NCI-H446 (cell line): ENCODE data around the gene MRPL54.
"Not testable (repeated sequence)": the region's sequence is repeated elsewhere in the genome, so short reads cannot be mapped to it uniquely, and the experiment has no call there.

Experiments
- DNase-seq, 2 experiments: peaks; one replicate each; lab custom pipeline; 2025; lab: John Stamatoyannopoulos, UW

The MRPL54 gene

DNA sequence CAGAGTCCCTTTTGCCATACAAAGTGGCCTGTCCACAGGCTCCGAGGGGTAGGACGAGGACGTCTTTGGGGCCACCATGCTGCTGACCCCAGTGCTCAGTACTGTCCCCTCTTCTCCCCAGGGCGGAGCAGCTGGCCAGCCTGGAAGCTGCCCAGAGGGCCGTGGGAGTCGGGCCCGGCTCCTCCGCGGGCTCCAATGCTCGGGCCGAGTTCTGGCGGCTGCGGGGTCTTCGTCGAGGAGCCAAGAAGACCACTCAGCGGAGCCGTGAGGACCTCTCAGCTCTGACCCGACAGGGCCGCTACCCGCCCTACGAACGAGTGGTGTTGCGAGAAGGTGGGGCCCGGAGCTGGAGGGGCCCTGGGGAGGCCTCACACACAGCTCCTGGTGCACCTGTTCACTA is 22.1 kb upstream of the MRPL54 start:
- DNase-seq, result no peak

GRCh38 chr19:3743486-3743885 is 19.0 kb upstream of the MRPL54 start:
- peak in 1 of 2 experiments; percentile 29 for DNase-seq

DNA sequence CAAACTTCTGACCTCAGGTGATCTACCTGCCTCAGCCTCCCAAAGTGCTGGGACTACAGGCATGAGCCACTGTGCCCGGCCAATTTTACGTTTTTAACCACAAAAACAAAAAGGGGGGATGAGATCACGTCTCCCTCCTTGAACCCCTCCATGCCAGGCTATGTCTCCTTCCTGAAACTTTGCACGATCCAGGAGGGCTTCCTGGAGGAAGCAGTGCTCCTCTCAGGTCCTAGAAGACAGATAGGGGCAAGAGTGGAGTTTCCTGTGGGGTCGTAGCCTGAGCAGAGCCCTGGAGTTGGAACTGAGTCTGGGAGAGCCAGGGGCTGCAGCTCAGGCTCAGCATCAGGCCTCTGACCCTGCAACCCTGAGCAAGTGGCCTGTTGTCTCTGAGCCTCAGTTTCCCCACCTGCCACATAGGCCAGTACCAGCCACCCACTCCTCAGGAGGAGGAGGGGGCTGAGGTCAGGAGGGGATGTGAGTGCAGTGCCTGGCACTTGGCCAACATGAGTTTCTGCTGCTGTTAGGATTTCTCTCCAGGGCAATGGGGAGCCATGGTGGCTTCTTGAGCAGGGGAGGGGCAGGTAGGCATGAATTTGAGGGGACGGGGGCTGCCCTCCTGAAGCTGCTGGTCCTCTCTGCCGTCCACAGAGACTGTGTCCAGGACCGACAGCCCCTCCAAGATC is 17.0 kb upstream of the MRPL54 start:
- DNase-seq, result no peak

DNA sequence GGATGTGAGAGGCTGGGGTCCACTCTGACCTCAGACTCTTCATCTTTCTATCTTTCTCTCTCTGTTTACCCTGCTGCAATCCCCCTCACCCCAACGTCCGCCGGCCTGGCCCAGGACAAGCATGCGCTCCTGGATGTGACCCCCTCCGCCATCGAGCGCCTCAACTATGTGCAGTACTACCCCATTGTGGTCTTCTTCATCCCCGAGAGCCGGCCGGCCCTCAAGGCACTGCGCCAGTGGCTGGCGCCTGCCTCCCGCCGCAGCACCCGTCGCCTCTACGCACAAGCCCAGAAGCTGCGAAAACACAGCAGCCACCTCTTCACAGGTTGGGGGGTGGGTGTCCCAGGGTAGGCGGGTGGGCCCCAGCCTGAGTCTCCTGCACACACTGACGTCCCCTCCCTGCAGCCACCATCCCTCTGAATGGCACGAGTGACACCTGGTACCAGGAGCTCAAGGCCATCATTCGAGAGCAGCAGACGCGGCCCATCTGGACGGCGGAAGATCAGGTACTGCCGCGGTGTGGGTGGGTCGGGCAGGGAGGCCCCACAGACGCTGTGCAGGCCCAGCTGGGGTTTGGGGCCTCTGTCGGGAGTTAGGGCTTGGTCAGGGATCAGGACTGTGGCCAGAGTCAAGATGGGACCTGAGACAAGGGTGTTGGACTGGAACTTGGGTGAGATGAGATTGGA is 16.0 kb upstream of the MRPL54 start:
- no peak for DNase-seq

DNA sequence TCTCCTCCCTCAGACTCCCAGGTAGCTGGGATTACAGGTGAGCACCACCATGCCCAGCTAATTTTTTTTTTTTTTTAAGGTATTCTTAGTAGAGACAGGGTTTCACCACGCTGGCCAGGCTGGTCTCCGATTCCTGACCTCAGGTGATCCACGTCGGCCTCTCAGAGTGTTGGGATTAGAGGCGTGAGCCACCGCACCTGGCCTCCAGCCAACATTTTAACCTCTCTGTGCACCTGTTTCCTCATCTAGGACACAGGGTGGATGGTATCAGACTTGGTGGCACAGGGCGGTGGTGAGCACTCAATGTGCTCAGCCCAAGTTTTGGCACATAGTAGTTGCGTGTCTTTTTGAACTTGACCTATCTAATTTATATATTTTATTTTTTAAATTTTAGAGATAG is 13.5 kb upstream of the MRPL54 start:
- DNase-seq, result no peak

DNA sequence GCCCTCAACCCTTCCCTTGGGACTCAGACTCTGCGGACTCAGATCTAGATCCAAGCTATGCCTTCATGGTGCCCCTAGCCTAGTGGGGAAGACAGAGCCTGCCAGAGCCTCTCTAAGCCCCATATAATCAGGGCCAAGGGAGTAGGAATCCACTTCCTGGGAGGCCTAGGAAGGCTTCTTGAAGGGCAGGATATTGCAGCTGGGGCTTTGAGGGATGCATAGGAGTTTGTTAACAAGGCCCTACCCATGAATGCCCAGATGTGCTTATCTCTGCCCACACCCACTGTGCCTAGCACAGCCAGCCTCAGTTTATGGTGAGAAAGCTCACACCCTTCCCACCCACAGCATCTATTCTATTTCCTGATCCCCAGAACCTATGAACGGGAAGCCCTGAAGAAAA is 12.3 kb upstream of the MRPL54 start:
- no peak for DNase-seq

DNA sequence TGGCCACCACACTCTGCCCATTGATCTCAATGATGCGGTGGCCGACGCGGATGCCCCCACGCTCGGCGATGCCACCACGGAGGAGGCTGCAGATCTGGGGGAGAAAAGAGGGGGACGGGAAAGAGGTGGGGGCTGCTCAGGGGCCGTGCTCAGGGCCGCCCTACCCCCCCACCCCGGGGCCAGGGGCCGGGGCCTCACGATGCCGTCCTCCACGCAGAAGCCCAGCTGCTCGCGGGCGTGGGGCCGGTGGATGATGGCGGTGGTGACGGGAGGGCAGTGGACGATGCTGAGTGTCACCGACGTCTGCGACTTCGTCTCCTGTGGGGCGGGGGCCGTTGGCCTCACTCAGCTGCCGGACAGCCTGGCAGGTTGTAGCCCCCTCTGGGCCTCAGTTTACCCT is 11.2 kb upstream of the MRPL54 start:
- no peak for DNase-seq

DNA sequence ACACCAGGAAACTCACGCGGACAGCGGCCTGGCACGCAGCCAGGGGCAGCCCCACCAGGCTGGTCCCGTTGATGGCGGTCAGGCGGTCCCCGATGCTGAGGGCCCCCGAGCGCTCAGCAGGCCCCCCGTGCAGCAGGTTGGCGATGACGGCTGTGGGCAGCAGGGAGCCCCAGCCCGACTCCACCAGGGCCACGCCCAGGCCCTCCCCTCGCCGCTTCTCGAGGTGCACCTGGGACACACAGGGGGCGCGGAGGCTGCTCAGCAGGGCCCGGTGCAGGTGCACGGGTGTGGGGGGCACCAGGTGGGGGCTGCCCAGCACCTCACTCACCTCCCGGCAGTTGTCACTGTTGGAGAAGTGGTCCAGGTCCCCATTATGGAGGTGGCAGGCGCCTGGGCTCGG is 10.0 kb upstream of the MRPL54 start:
- DNase-seq, result no peak

- DNase-seq, result no peak
Measured at GRCh38 chr19:3753631-3754410, 8.7 kb upstream of the MRPL54 start.

- not testable (repeated sequence) for DNase-seq
Measured at GRCh38 chr19:3757705-3758104, 4.8 kb upstream of the MRPL54 start.

GRCh38 chr19:3758297-3758696 is 4.2 kb upstream of the MRPL54 start:
- DNase-seq, result not testable (repeated sequence)

DNA sequence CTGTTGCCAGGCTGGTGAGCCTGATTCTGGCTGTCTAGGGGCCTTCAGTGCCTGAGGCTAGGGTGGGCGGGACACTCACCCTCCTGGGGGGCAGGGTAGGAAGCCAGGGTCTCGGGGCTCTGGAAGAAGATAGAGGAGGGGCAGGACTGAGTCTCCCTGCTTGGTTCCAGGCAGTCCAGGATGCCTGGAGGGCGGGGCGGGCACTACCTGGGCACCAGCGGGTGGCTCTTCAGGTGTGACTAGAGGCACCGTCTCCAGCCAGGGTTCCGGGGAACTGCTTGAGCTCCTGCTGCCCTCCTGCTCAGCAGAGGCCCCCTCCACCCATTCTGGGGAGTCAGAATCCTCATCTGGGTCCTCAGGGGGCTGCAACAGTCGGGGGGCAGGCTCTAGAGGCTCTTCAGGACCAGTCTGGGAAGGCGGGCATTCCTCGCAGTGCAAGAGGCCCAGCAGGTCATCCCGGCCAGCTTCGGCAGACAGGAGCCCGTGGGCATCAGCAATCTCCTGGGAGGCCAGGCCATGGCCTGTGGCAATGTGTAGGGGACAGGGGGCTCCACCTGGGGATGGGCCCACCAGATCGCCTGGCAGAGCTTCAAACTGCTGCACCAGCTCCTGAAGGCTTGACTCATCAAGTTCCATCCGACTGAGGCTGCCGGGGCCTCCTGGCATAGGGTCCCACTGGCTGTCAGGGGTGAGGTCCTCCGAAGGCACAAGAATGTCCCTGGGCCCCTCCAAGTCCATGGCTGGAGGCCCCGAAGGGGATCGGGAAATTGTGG is 2.8 kb upstream of the MRPL54 start:
- DNase-seq, result no peak

- DNase-seq, result peak in 1 of 2 experiments; percentile 31
Measured at GRCh38 chr19:3760871-3761361, 1.6 kb upstream of the MRPL54 start.

- peak; percentile 94 to 96 for DNase-seq
Measured at GRCh38 chr19:3761382-3762129, 926 bp upstream of the MRPL54 start, which contains the start of gene APBA3. APBA3 (minus strand) TSS chr19:3761692; CDS start chr19:3760264, 1,428 bp downstream.

DNA sequence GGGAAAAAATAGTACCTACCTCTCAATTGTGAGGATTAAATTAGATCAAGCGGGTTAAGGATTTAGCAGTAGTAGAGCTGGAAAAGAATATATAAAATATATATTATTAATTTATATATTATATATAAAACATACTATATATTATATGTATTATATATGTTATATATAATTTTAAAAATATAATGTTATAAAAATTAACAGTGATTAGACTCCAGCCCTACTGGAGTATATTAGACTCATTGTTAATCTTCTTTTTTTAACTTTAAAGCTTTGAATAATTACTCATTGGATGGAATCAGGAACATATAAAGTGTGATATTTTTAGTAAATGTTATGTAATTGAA is 380 bp upstream of the MRPL54 start:
- DNase-seq, result no peak

- DNase-seq, result no peak
Measured at GRCh38 chr19:3765121-3765520, 2.6 kb downstream of the MRPL54 start.

DNA sequence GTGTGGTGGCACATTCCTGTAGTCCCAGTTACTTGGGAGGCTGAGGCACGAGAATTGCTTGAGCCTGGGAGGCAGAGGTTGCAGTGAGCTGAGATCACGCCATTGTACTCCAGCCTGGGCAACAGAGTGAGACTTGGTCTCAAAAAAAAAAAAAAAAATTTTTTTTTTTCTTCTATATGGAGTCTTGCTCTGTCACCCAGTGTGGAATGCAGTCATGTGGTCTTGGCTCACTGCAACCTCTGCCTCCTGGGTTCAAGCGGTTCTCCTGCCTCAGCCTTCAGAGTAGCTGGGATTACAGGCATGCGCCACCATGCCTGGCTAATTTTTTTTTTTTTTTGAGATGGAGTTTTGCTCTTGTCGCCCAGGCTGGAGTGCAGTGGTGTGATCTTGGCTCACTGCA is 3.3 kb downstream of the MRPL54 start:
- not testable (repeated sequence) for DNase-seq

GRCh38 chr19:3766520-3766919 is 4.0 kb downstream of the MRPL54 start:
- DNase-seq, result no peak

DNA sequence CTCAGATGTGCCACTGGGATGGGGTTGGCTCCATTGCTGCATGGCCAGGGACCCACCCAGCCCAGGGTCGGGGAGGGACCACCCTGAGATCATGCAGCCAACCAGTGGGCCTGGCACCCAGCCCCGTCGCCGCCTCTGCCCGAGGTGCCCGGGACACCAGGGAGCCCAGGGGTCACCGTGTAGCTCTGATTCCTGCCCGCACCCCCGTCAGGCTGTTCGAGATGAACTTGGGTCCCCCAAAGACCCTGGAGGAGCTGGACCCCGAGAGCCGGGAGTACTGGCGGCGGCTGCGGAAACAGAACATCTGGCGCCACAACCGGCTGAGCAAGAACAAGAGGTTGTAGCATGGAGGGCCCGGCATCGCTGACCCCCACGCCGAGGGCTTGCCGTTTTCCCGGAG is 4.6 kb downstream of the MRPL54 start:
- DNase-seq, result no peak

DNA sequence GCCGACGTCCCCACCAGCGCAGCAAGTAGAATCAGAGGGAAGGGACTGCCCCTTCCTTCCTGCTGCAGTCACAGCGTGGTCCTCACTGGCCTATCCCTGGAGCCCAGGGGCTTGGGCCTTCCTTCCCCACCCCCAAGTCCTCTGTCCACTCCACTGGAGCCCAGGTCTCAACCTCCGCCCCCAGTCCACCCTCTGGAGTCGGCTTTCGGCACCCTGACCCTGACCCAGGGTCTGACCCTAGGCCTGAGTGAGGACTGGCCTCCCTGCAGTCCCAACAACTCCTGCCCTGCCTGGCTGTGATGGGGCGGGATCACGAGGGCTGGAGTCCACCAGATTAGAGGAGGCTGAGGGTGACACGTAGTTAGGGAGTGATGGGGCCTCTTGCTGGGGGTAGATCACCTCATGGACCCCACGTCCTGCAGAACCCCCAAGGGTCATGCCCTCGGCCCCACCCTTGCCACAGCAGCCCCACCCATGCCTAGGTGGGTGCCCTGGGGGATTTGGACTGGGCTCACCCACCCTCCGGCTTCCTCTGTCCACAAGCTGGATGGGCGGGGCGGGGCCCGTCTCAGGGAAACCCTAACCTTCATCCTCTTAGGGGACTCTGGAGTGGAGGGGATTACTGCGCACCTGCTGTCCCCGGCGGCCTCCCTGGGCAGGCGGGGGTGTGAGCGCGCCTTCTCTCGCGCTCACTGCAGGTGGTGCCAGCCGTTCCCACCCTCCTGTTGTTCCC is 5.7 kb downstream of the MRPL54 start:
- DNase-seq, result no peak

- DNase-seq, result no peak
Measured at GRCh38 chr19:3768748-3769099, 6.2 kb downstream of the MRPL54 start.
